Peyer's patch (tissue), 4 donors: ENCODE results near the gene ETS2.

Experiments used
- CTCF ChIP-seq, 6 experiments: fragments of 450-650 bp in 4 of 6; fragments of 200-600 bp in 2 of 6; sonication (generic) in 1 of 6; IDR thresholded peaks; one replicate each; pipeline ENCODE4 v1.5.1; 2017 to 2019; ENCODE audit warnings: antibody characterized with exemption in 6 of 6, mild to moderate bottlenecking in 3 of 6, moderate library complexity in 1 of 6
- POLR2A ChIP-seq, 2 donors: fragments of 450-650 bp; IDR thresholded peaks; one replicate each; pipeline ENCODE4 v1.5.1; 2017; ENCODE audit warnings: antibody characterized with exemption in 2 of 2, mild to moderate bottlenecking in 2 of 2, moderate library complexity in 2 of 2

GRCh38 chr21:38771536-38771935, 34.2 kb upstream of the ETS2 start:
- no peak for TF ChIP-seq CTCF (IDR thresholded peaks at IDR 0.05)
- no peak for TF ChIP-seq POLR2A (IDR thresholded peaks at IDR 0.05)
